ENCODE measurements around the gene SDK1.

DNA sequence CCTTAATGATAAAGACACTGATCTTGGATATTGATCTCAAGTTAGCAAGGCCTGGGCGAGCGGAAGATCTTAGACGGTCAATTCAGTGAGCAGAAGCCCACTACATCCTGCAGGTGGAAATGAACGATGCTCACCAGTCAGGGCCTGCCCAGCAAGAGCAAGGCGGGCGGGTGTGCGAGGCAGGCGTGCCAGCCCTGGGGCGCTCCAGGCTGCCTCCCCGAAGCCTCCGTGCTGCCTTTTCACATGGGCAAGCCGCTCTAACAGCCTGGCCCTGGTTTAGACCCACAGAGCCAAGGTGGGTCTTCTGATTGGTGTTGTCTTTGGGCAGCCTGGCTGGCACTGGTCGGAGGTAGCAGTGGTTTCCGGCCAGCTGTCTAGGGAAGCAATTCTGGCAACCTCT lies 906.0 kb downstream of the SDK1 start:
- TF ChIP-seq, protein P1, sequence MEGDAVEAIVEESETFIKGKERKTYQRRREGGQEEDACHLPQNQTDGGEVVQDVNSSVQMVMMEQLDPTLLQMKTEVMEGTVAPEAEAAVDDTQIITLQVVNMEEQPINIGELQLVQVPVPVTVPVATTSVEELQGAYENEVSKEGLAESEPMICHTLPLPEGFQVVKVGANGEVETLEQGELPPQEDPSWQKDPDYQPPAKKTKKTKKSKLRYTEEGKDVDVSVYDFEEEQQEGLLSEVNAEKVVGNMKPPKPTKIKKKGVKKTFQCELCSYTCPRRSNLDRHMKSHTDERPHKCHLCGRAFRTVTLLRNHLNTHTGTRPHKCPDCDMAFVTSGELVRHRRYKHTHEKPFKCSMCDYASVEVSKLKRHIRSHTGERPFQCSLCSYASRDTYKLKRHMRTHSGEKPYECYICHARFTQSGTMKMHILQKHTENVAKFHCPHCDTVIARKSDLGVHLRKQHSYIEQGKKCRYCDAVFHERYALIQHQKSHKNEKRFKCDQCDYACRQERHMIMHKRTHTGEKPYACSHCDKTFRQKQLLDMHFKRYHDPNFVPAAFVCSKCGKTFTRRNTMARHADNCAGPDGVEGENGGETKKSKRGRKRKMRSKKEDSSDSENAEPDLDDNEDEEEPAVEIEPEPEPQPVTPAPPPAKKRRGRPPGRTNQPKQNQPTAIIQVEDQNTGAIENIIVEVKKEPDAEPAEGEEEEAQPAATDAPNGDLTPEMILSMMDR (IDR thresholded peaks at IDR 0.05; ENCODE audit: extremely low read depth in 1 of 2, insufficient read depth in 1 of 2, low read depth in 1 of 2, low read length in 2 of 2): no peak
- no peak for TF ChIP-seq MYC (IDR thresholded peaks at IDR 0.05; ENCODE audit: low read depth, low read length)
- no peak for TF ChIP-seq POLR2AphosphoS5 (IDR thresholded peaks at IDR 0.05; ENCODE audit: insufficient read depth, low read depth, low read length)
- TF ChIP-seq POLR2A (IDR thresholded peaks at IDR 0.05; ENCODE audit: low read depth, low read length): no peak

Measured in endothelial cell of umbilical vein (primary cell).